Spinal cord (tissue), 10 donors: ENCODE data around the gene ADK. TPM values are rescaled to one million over a fixed set of nuclear protein-coding genes. Genes with fewer than 3 reads are reported as not detected.

ENCODE experiments used
- DNase-seq, 6 donors: peaks; one replicate each; pipeline versions ENCODE4 v3.0.0 to v3.0.0-alpha.2; 2013 to 2015; ENCODE audit warnings: low spot score in 6 of 6, low read depth in 4 of 6
- H3K27ac ChIP-seq: one replicate; pipeline ENCODE4 v1.5.1; 2013; ENCODE audit warnings: low read depth, low read length, control low read depth
- H3K27me3 ChIP-seq: one replicate; pipeline ENCODE4 v1.6.1; 2013; ENCODE audit warnings: low read length; ENCODE audit not compliant: control insufficient read depth, insufficient read depth
- H3K36me3 ChIP-seq: one replicate; pipeline ENCODE4 v1.6.1; 2013; ENCODE audit warnings: low read length; ENCODE audit not compliant: control insufficient read depth, insufficient read depth
- H3K4me1 ChIP-seq: one replicate; pipeline ENCODE4 v1.6.1; 2013; ENCODE audit warnings: low read length; ENCODE audit not compliant: control insufficient read depth, insufficient read depth
- H3K4me3 ChIP-seq: one replicate; pipeline ENCODE4 v1.5.1; 2013; ENCODE audit warnings: low read depth, low read length, control low read depth
- H3K9me3 ChIP-seq: one replicate; pipeline ENCODE4 v1.6.1; 2013; ENCODE audit warnings: low read length; ENCODE audit not compliant: control insufficient read depth, insufficient read depth
- WGBS: methylation state at CpG from one replicate; pipeline ENCODE4 v1.1.5; 2013; ENCODE audit warnings: missing lambda C conversion rate; ENCODE audit not compliant: insufficient coverage; 5-methylcytosine and 5-hydroxymethylcytosine counted together
- polyA plus RNA-seq, 2 donors: library from polyadenylated mRNA; unstranded; fragments of 120-200 nt; gene quantifications; one replicate each; pipeline ENCODE4 v1.2.1, GENCODE V29; 2013; ENCODE audit not compliant: insufficient read length in 2 of 2
- total RNA-seq, 2 donors: library from RNA; depleted of rRNA in 1 of 2; stranded (reverse); fragments of 120-200 nt in 1 of 2; fragments of >200 nt in 1 of 2; gene quantifications; one replicate each; pipeline versions ENCODE4 v1.2.3 to v1.2.4, GENCODE V29; 2013 to 2014
- donor health status: healthy.

Gene ADK
- total and polyA plus RNA-seq, 4 donors: 46.9 to 58.9 (median 51.1) TPM

DNA sequence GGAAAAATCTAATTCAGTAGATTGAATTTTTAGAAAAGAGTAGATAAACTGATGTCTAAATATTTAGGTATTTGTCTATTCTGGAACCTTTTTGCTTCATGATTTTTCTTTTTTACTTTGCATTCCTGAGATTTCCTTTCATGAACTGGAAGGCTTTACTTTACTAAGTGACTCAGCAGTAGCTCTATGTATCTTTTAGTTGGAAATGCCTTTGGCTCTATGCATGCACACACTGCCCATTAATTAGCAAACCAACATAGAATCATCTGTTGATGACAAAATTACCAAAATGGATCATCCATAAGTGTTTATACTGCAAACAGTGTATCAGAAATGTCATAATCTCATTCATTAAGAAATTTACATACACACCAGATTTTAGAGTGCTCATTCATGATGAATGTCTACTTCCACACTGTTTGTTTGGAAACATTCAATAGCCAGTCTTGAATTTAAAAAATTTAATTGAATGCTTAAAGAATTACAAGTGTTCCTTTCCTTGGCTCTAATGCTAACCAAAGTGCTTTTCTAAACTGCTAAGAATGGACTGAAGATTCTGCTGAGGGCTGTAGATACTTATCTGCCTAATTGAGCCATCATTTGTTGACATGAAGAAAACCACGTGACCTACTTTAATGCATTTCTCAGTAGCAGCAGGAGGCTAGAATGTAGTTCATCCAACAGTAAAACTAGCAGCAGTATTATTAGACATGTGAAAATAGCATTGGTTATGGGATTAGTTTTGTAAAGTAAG, 282.0 kb downstream of the ADK start:
- Histone ChIP-seq H3K27ac (no peak overlapping the region), H3K36me3 (no peaks in the 10 kb centered on the region), H3K27me3 (no peaks in the 10 kb centered on the region)

DNA sequence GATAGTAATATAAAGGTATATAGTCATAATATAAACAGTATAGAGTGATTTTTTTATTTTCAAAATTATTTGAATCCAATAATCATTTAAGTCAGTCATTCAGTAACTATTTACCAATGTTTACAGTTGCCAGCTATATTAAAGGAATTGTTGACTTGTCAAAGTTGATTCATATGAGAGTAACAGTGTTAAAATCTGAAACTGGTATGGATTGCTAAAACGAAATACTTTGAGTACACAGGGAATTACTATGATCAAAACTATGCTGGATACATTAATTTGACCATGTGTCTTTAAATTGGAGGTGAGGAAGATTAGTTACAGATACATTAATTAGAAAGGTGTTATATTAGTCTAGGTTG, 282.6 kb downstream of the ADK start:
- H3K9me3 ChIP-seq: no peaks in the 10 kb centered on the region
- no peak for DNase-seq
- H3K27ac ChIP-seq: no peak overlapping the region
- no peaks in the 10 kb centered on the region for H3K4me1 ChIP-seq
- no peaks in the 10 kb centered on the region for H3K27me3 ChIP-seq
- no peaks in the 10 kb centered on the region for H3K36me3 ChIP-seq
- WGBS: no CpG with 5 or more reads among the region's 1 CpG
- H3K4me3 ChIP-seq: no peak overlapping the region

More for the DNA sequence above, 282.0 kb downstream of the ADK start:
- DNase-seq: no peak
- no peaks in the 10 kb centered on the region for H3K4me1 ChIP-seq
- H3K4me3 ChIP-seq: no peak overlapping the region
- no peaks in the 10 kb centered on the region for H3K9me3 ChIP-seq
- WGBS: no CpG with 5 or more reads among the region's 1 CpG

DNA sequence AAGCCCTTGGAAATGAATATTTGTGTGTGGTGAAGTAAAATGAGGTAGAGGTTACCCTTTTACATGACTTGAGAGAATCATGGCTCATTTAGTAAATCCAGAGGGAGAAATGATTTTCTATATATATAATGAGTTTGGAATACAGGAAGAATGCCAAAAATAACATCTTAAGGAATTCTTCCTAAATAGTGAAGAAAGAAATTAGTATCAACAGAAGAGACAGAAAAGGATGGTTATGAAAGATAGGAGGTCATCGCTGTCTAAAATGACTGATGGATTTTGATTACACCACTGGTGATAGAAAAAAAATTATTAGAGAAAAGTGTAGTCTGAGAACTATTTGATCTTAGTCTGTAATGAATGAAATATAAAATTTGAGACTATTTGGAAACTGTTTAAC, 283.0 kb downstream of the ADK start:
- no peaks in the 10 kb centered on the region for H3K36me3 ChIP-seq

DNA sequence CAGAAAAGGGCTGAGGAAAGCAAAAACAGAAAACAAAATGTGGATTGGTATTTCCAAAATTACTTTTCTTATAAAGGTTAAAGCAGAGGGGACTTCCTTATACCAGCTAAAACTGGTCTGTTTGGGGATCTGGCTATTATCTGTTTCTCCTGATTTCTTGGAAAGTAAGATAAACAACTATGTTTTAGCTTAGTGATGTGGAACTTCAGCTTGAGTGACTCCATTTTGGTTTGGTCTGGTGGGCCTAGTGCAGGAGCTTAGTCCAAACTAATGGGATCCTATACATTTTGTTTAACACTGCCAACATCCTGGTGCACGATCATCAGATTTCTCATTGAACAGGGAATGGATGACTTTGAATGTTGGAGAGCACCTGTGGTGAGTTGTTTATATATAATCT, 283.5 kb downstream of the ADK start:
- no peak overlapping the region for H3K27ac ChIP-seq
- H3K9me3 ChIP-seq: no peaks in the 10 kb centered on the region
- H3K4me1 ChIP-seq: no peaks in the 10 kb centered on the region
- H3K4me3 ChIP-seq: no peak overlapping the region
- no peaks in the 10 kb centered on the region for H3K27me3 ChIP-seq
- no CpG with 5 or more reads among the region's 1 CpG for WGBS
- H3K36me3 ChIP-seq: no peaks in the 10 kb centered on the region
- DNase-seq: no peak

More for the DNA sequence above, 283.0 kb downstream of the ADK start:
- Histone ChIP-seq H3K4me3 (no peak overlapping the region), H3K27me3 (no peaks in the 10 kb centered on the region), H3K4me1 (no peaks in the 10 kb centered on the region), H3K9me3 (no peaks in the 10 kb centered on the region), H3K27ac (no peak overlapping the region)
- no peak for DNase-seq
- WGBS: 100% methylated on average over 1 of the region's 1 CpG

DNA sequence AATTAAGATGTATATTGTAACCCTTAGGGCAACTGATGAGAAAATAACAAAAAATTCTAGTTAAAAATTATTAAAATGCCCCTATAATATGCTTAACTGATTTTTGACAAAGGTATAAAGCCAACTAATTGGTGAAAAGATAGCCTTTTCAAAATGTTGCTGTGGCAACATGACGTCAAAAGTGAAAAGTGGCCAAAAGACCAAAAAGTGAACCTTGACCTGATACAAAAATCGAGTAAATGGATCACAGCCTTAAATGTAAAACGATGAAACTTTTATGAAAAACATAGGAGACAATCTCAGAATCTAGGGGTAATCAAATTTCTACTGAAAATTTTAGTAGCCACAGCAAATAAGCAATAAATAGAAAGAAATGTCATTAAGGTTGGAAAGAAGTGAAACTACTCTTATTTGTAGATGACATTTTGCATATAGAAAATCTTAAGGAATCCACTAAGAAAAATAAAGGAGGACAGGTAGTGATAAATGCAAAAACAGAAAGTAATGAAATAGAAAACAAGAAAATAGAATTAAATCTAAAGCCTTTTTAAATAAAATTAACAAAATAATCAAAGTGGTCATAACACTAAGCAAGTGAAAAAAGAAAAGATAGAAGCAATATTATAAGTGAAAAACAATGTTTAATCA, 285.6 kb downstream of the ADK start:
- H3K9me3 ChIP-seq: no peaks in the 10 kb centered on the region
- no peak overlapping the region for H3K4me3 ChIP-seq
- H3K27me3 ChIP-seq: no peaks in the 10 kb centered on the region
- no peak overlapping the region for H3K27ac ChIP-seq
- 80% methylated on average over 2 of the region's 3 CpGs for WGBS
- H3K4me1 ChIP-seq: no peaks in the 10 kb centered on the region
- DNase-seq: no peak
- no peaks in the 10 kb centered on the region for H3K36me3 ChIP-seq

DNA sequence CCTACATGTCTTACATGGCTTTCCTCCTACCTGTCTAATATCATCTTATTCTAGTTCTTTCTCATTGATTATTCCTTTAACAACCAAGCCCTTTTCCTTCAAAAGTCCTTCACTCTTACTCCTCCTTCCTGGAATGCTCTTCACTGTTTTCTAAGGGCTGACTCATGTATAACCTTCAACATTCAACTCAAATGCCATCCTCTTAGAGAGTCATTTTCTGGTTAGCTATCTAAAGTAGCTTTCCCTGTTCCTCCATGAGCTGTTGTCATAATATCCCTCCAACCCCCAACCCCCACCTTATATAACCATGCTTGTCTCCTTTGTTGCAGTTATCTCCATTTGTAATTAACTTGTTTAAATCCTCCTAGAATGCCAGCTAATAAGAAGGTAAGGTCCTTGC, 286.8 kb downstream of the ADK start:
- no peak for DNase-seq
- H3K27ac ChIP-seq: no peak overlapping the region
- H3K27me3 ChIP-seq: no peaks in the 10 kb centered on the region
- H3K36me3 ChIP-seq: no peaks in the 10 kb centered on the region
- H3K4me3 ChIP-seq: no peak overlapping the region
- H3K4me1 ChIP-seq: no peaks in the 10 kb centered on the region
- H3K9me3 ChIP-seq: no peaks in the 10 kb centered on the region

DNA sequence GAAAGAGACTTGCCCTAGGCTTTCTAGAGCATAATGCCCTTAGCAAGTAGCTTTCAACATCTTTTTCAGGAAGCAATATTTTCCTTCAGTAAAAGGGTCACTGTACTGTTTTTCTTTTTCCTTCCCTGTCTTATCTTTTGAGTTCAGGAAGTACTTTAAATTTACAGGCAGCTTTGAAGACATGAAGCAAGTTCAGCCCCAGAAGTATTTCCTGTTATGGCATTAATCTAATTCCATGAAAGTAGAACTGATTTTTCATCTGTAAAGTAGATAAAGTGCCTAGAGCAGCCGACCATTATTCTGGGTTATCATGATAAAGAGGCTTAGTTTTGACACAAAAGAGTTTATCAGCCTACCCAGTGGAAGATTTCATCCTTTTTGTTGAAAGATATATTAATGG, 288.2 kb downstream of the ADK start:
- Histone ChIP-seq H3K4me1 (no peaks in the 10 kb centered on the region), H3K27me3 (no peaks in the 10 kb centered on the region), H3K36me3 (no peaks in the 10 kb centered on the region), H3K4me3 (no peak overlapping the region), H3K27ac (no peak overlapping the region), H3K9me3 (no peaks in the 10 kb centered on the region)
- no CpG with 5 or more reads among the region's 1 CpG for WGBS
- DNase-seq: no peak

DNA sequence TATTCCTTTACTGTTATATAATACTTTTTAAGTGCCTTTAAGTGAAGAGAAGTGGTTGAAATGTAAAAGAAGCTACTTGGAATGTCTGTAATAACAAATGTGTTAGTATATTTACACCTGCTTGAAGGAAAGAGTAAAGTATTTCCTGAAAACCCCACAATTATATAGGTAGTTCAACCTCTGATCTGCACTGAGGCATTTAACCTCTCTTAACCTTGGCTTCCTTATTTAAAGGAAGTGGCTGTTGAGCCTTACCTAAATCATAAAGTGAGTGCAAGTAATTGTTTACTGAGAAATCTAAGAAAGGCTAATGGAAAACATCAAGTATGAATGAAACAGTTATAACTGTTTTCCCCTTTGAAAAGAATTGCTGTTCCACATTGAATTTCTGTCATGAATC, 294.5 kb downstream of the ADK start:
- no peak overlapping the region for H3K27ac ChIP-seq
- no peaks in the 10 kb centered on the region for H3K4me1 ChIP-seq
- no peaks in the 10 kb centered on the region for H3K36me3 ChIP-seq
- no peak for DNase-seq
- H3K9me3 ChIP-seq: no peaks in the 10 kb centered on the region
- no peak overlapping the region for H3K4me3 ChIP-seq
- no peaks in the 10 kb centered on the region for H3K27me3 ChIP-seq

DNA sequence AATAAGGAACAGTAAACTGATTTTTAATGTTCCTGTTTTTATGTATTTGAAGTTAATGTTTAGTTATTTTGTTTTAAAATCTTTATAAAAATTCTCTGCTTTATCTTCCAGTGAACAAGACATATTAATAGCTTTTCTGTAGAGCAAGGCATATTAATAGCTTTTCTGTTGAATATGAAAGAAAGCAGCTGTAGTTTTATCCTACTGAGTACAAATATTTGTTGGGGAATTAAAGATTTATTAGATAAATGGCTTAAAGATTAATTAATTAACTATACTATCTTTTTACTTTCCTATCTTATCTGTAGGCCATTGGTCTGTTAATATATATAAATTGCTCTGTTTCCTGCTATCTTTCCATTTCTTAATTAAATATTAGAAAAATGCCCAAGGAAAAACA, 299.6 kb downstream of the ADK start:
- Histone ChIP-seq H3K36me3 (no peaks in the 10 kb centered on the region), H3K9me3 (no peaks in the 10 kb centered on the region), H3K27ac (no peak overlapping the region), H3K4me1 (no peaks in the 10 kb centered on the region), H3K27me3 (no peaks in the 10 kb centered on the region), H3K4me3 (no peak overlapping the region)
- no peak for DNase-seq

DNA sequence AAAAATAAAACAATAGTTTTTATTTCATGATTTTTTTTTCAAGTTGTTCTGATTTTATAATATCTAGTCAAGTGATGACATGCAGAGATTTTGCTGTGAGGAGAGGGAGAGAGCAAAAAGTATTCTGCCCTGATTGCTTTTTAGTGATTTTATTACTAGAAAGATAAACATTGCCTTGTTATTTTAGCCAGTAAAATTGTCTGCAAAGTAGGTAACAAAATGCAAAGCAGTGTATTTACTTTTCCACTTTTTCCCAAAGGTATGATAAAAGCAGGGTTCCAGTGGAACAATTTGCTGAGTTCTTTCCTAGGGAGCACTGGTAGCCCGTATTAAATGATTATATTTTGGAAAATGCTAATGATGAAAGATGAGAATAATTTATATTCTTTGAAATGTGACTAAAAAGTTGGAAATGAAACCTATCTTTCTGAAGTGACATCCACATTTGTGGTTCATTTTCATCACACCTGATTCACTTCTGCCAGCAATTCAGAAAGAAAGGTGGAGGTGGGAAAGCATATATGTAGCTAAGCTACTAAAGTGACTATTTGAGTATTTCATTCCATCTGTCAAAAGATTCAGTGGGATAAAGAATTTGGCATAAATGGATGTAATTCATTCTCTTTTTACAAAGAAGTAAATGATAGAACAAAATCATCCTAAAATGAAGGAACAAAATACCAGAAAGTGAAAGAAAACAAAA, 300.3 kb downstream of the ADK start:
- H3K4me3 ChIP-seq: no peak overlapping the region
- no peaks in the 10 kb centered on the region for H3K36me3 ChIP-seq
- H3K27ac ChIP-seq: no peak overlapping the region
- WGBS: no CpG with 5 or more reads among the region's 1 CpG
- H3K4me1 ChIP-seq: no peaks in the 10 kb centered on the region
- H3K9me3 ChIP-seq: no peaks in the 10 kb centered on the region
- DNase-seq: no peak
- H3K27me3 ChIP-seq: no peaks in the 10 kb centered on the region
